Activated CD4-positive, alpha-beta T cell treated with anti-CD3 and anti-CD28 coated beads, Interleukin-2, amount 50 U/mL, for 48 hours (primary cell): ENCODE results near the gene SCARB2.

ENCODE experiments used
- DNase-seq, 2 experiments: peaks; one replicate each; pipeline ENCODE4 v3.0.0-alpha.2; 2020

Gene SCARB2

GRCh38 chr4:76224171-76224570 lies 10.5 kb upstream of the SCARB2 start:
- DNase-seq, result no peak

- no peak for DNase-seq
Observed at GRCh38 chr4:76219299-76220055, 5.9 kb upstream of the SCARB2 start.

DNA sequence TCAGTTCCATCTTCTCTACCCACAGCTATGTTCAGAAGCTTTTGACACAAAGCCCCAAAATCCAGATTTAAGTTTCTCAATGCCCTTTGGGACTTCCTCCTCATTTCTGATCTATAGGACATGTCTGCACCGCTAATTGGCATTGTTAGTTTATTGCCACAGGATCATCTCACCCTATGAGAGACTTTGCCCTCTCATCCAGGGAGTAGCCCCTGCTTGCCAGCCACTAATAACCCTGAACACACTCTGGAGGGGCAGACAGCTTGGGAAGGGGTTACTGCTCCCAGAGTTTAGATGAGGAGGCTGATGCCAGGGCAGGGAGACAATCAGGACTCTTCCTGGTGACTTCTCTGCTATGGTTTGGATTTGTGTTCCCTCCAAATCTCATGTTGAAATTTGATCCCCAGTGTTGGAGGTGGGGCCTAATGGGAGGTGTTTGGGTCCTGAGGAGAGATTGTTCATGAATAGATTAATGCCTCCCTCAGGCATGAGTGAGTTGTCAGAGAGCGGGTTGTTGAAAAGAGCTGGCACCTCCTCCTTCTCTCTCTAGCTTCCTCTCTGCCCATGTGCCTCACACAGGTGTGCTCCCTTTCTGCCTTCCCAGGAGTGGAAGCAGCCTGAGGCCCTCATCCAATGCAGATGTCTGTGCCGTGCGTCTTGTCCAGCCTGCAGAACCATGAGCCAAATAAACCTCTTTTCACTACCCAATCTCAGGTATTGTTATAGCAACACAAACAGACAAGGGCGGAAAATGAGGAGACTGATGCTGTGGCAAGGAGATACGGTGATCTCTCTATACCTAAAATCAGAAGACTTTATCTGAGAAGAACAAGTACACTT lies 3.6 kb upstream of the SCARB2 start:
- DNase-seq, result no peak

GRCh38 chr4:76216524-76216923 lies 2.9 kb upstream of the SCARB2 start:
- DNase-seq, result no peak

DNA sequence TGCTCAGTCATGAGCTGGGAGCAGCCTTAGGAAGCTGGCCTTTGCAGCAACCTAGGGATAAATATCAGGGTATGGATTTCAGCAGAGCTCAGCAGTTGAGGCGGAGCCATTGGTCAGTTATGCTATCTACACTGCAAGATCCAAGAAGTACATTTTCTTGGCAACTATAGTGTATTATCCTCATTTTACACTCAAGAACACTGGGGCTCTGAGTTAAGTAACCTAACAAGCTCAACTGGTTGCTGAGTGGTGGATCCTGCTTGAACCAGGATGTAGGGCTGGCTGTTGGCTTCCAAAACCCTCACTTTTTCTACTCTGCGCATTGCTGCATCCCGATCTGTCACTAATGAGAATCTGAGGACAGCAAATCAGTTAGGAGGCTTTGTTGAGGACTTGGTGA lies 1.5 kb upstream of the SCARB2 start:
- DNase-seq, result no peak

GRCh38 chr4:76214177-76214675 lies 602 bp upstream of the SCARB2 start:
- no peak for DNase-seq

DNA sequence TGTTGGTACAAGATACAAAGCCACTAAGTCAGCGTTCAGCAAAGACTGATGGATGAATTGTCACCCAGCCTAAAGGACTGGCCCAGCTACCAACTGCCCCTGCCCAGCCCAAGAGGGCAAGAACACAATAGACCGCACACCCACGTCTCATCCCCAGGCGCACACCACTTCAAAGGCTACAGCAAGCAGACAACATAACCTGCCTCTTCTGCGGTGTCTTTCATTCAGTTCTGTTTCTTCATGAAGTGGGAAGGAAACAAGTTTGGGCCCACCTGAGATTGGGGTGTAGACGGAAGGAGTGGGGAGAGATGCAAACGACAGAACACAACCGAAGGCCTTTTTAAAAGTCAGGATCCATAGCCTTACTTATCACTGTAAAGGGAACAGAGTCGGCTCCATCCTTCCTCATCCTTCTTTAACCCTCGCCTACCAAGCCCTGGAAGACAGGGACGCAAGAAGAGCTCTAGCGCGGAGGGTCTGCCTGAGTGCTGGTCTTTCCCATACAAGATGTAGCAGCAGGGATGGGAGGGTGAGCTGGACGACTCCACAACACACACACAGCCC lies 691 bp downstream of the SCARB2 start:
- DNase-seq, result peak; percentile 19 to 44

GRCh38 chr4:76211769-76212708 lies 1.6 kb downstream of the SCARB2 start:
- no peak for DNase-seq

- DNase-seq, result no peak
Observed at GRCh38 chr4:76210452-76210851, 3.2 kb downstream of the SCARB2 start.

DNA sequence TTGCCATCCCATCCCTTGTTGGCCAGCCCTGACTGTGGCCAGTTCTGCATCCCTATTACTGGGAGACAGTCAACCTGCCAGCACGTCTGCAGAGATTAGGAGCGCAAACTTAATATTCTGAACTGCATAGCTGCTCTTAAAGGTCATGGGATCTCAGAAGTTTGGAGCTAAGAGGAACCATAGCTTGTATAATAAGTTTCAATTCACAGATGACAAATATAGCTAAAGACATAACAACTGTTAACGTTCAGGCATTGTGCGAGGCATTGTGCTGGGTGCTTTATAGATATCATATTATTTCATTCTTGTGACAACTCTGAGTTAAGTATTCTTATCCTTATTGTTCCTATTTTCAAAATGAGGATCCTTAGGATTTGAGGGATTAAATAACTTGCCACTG lies 3.7 kb downstream of the SCARB2 start:
- DNase-seq, result no peak

DNA sequence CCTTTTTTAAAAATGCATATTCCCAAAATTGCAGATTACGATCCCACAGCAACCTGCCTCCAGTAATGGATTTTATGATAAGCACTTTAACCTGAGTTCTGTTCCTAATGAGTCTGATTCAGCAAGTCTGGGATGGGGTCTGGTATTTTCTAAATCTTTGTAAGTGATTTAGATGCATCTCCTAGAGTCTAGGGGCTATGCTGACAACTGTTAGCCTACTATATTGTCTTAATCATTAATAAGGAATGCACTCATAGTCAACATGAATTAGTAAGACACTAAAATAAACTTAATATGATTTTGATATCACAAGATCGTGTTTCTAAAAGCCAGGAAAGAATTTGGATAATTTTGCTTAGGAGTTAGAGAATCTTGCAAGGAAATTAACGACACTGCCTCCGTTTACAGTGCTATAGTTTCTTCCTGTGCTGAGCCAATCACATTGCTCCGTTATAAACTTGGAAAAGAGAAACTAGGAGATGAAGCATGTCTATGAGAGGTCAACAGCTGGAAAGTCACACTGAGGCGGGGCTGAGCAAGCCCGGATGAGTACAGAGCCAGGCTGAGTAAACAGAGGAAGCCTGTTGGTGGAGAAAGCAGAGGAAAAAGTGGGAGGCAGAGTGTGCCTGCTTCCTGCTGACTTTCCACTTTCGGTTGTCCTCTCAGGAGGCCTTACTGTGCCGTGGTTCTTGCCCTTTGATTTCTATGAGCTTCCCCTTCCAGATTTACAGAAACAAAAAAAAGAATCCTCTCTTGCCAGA lies 5.4 kb downstream of the SCARB2 start:
- no peak for DNase-seq

- DNase-seq, result no peak
Observed at GRCh38 chr4:76207549-76207948, 6.1 kb downstream of the SCARB2 start.

GRCh38 chr4:76206222-76206942 lies 7.2 kb downstream of the SCARB2 start:
- DNase-seq, result no peak

DNA sequence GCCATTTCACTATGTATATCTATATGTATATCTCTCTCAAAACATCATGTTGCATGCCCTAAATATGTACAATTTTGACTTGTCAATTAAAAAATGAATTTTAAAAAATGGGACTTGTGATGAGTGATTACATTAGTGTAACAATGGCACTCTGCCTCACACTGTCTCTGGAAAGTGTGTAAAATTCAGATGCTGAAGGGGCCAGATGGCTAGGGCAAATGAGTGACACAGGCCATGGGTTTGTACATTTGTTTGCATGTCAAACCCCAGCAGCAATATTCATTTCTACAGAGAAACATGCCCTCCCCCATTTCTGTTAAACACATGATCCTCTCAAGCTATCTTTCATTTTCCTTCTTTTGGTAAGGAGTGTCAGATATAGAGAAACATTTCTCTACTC lies 8.1 kb downstream of the SCARB2 start:
- DNase-seq, result no peak

DNA sequence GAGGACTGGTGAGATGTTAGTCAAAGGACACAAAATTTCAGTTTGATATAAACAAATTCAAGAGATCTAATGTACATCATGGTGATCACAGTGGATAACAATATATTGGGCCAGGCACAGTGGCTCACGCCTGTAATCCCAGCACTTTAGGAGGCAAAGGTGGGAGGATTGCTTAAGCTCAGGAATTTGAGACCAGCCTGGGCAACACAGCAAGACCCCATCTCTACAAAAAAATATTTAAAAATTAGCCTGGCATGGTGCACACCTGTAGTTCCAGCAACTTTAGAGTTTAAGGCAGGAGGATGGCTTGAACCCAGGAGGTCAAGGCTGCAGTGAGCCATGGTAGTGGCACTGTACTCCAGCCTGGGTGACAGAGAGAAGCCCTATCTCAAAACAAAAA lies 8.7 kb downstream of the SCARB2 start:
- DNase-seq, result no peak

GRCh38 chr4:76203541-76203940 lies 10.1 kb downstream of the SCARB2 start:
- no peak for DNase-seq

- DNase-seq, result no peak
Observed at GRCh38 chr4:76201276-76201675, 12.3 kb downstream of the SCARB2 start.

DNA sequence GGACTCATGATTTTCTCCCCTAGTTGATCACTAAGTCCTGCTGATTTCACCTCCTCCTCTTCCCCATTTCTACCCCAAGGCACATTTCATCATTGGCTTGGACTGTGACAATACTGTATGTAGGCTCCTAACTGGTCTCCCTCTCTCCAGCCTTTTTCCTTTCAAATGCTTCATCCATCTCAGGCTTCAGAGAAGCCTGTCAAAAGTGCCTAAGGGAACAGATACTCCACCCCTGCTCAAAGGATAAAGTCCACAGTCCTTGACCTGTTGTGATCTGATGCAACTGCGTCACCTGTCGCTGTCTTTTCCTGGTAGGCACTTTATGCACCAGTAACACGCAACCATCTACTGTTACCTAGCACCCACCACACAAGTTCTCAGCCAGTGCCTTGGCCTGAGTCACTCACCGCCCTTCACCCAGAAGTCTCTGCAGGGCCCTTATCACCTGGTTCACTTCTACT lies 12.8 kb downstream of the SCARB2 start:
- DNase-seq, result no peak

DNA sequence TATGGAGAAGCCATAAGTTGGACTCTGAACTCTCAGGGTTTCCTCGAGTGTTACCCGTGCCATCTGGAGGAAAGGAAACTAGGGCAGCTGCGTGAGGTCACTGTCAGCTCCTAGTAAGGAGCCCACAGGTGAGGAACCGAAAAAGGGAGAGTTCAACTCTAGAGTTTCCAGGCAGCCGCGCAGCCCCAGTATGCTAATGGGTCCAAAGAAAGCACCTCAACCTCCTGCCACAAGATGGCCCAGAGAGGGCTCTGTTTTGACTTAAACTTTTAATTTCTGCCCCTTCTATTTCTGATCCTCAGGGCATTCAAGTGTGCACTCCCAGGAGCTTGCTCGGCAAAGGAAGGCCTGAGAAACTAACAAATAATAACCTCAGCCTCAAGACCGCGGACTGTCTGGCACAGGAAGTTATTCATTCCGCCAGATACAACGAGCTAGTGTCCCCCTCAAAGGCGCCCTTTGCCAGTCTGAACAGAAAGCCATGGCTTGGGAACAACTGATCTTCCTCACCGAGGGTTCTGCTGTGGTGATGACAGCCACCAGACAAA lies 13.9 kb downstream of the SCARB2 start:
- DNase-seq, result peak; percentile 17 to 33

DNA sequence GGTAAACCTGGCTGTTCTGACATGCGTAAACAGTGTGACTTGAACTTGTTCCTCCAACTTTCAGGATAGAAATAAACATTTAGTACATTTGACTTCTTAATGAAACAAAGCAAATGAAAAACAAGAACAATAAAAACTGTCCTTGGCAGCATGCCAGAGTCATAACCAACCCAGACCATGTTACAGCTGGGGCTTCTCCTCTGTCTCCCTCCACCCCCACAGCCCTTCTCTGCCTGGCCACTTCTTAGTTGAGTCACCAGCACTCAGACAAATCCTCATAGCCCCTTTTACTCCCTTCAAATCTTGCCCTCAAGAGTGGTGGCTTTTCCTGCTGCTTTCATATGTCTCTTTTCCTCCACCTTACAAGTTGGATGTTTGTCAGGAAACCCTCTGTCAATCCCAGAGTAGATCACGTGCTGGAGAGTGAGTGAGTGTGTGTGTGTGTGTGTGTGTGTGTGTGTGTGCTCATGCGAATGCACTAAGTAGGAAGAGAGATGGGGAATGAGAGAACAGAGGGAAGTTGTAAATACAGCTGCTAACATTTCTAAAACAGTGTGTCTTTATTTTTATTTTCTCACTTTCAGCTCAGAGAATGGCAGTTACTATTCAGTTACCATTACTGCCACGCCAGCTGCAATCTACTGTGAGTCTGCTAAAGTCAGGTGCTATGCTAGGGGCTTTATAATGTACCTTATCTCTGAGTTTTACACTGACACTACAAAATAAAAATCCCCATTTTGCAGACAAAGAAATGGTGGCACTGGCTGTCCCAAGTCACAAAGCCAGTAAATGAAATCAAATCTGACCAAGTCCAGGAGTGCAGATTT lies 15.0 kb downstream of the SCARB2 start:
- DNase-seq, result peak; percentile 40 to 60
